ENCODE data around the gene MARCHF10.
A peak's percentile ranks its signal among the peaks of the same experiment; 100 is the strongest.

Gene MARCHF10

DNA sequence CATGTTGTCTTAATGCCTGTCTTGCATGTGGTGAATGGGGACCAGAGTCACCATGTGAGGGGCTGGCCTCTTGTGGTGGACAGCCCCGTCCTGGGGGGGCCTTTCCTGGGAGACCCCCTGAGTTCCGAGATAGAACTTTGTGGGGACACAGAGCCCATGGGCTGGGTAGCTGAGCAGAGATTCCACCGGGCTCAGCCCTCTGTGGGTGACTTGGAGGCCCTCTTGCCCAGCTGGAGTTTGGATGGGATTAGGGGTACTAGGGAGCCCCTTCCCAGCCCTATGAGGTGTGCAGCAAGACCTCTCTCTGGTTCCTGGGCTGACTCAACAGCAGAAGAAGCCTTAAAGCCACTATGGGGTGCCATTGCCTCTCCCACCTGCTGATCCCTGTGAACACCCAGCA is 142.5 kb downstream of the MARCHF10 start:
- H3K4me3 Mint-ChIP-seq = no peak overlapping the region
- ATAC-seq (ENCODE audit: low read depth) = no peak
- H3K4me1 Mint-ChIP-seq = no peaks in the 10 kb centered on the region
- H3K27me3 Mint-ChIP-seq = peaks cover 3% of the 10 kb centered on the region
- H3K27ac Mint-ChIP-seq = no peak overlapping the region
- DNase-seq (ENCODE audit: low spot score in 2 of 2) = no peak
- H3K36me3 Mint-ChIP-seq = peaks cover 1% of the 10 kb centered on the region
- peaks cover 8% of the 10 kb centered on the region for H3K9me3 Mint-ChIP-seq

GRCh38 chr17:62664336-62665120 is 143.6 kb downstream of the MARCHF10 start:
- H3K4me3 Mint-ChIP-seq = no peak overlapping the region
- peaks cover 3% of the 10 kb centered on the region for H3K27me3 Mint-ChIP-seq
- H3K36me3 Mint-ChIP-seq = peaks cover 1% of the 10 kb centered on the region
- DNase-seq (ENCODE audit: low spot score in 2 of 2) (no peak), ATAC-seq (ENCODE audit: low read depth) (no peak)
- H3K9me3 Mint-ChIP-seq = peaks cover 8% of the 10 kb centered on the region
- H3K4me1 Mint-ChIP-seq = no peaks in the 10 kb centered on the region
- H3K27ac Mint-ChIP-seq = no peak overlapping the region

DNA sequence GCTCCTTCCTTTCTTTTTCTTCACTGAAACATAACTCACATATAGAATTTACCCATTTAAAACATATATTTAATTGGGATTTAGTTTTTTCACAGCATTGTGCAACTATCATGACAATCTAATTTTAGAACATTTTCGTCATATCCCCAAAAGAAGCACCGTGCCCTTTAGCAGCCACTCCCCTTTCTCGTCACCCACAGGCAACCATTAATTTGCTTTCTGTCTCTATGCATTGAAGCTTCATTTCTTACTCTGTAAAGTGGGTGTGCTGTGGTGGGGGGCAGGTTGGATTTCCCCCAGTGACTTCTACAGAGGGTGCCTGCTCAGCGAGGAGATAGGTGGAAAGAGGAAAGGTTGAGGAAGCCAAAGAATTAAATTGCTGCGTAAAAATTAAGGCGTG is 144.8 kb downstream of the MARCHF10 start:
- Mint-ChIP-seq H3K9me3 (peaks cover 8% of the 10 kb centered on the region), H3K4me1 (no peaks in the 10 kb centered on the region), H3K27me3 (peaks cover 3% of the 10 kb centered on the region), H3K27ac (no peak overlapping the region), H3K36me3 (peaks cover 1% of the 10 kb centered on the region), H3K4me3 (no peak overlapping the region)
- no peak for ATAC-seq (ENCODE audit: low read depth)
- DNase-seq (ENCODE audit: low spot score in 2 of 2) = no peak

DNA sequence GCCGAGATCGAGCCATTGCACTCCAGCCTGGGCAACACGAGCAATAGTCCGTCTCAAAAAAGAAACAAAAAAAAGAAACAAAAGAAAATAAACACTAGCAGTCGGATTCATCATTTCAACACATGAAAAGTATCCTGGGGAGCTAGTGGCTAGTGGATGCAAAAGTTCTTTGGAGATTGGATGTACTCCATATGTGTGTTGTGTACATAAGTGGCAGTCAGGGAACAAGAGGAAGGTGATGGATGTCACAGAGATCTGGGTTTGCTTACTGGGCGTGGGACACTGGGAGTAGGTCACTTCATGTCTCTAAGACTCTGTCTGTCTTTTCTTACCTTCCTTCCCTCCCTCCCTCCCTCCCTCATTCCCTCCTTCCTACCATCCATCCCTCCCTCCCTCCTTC is 145.3 kb downstream of the MARCHF10 start:
- Mint-ChIP-seq H3K4me3 (no peak overlapping the region), H3K36me3 (peaks cover 1% of the 10 kb centered on the region), H3K27ac (no peak overlapping the region), H3K27me3 (peaks cover 3% of the 10 kb centered on the region), H3K9me3 (peaks cover 8% of the 10 kb centered on the region), H3K4me1 (no peaks in the 10 kb centered on the region)
- no peak for DNase-seq (ENCODE audit: low spot score in 2 of 2)
- ATAC-seq (ENCODE audit: low read depth) = no peak

GRCh38 chr17:62661337-62661736 is 146.8 kb downstream of the MARCHF10 start:
- no peak overlapping the region for H3K4me3 Mint-ChIP-seq
- peaks cover 8% of the 10 kb centered on the region for H3K9me3 Mint-ChIP-seq
- DNase-seq (ENCODE audit: low spot score in 2 of 2) (no peak), ATAC-seq (ENCODE audit: low read depth) (no peak)
- H3K36me3 Mint-ChIP-seq = peaks cover 1% of the 10 kb centered on the region
- no peaks in the 10 kb centered on the region for H3K4me1 Mint-ChIP-seq
- peaks cover 3% of the 10 kb centered on the region for H3K27me3 Mint-ChIP-seq
- H3K27ac Mint-ChIP-seq = no peak overlapping the region

- Mint-ChIP-seq H3K4me3 (no peak overlapping the region), H3K27me3 (peaks cover 3% of the 10 kb centered on the region), H3K9me3 (peaks cover 8% of the 10 kb centered on the region), H3K27ac (no peak overlapping the region), H3K36me3 (peaks cover 1% of the 10 kb centered on the region), H3K4me1 (no peaks in the 10 kb centered on the region)
- ATAC-seq (ENCODE audit: low read depth) = no peak
- DNase-seq (ENCODE audit: low spot score in 2 of 2) = no peak
Observed at GRCh38 chr17:62660629-62661118, 147.4 kb downstream of the MARCHF10 start.

- Mint-ChIP-seq H3K27me3 (peaks cover 2% of the 10 kb centered on the region), H3K4me3 (no peak overlapping the region), H3K9me3 (peaks cover 8% of the 10 kb centered on the region)
Observed at GRCh38 chr17:62658136-62658920, 149.8 kb downstream of the MARCHF10 start.

DNA sequence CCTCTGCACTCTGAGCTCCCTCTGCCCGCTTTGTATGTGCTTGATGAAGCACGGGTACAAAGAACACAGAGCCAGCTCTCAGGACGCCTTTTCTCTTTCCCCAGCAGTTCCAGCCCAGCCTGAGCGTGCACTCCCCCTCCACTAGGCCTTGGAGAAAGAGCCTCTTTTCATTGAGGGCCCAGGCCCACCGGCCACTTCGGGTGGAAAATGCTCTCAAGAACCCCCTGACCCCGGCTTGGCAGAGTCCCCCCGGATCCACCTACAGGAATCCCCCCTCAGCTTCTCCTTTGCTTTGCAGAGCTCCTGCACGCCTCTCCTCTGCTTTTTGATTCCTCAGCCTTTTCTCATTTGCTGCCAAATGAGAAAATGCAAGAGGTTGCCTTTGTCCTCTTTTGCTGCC is 150.4 kb downstream of the MARCHF10 start:
- Mint-ChIP-seq H3K4me1 (peaks cover 5% of the 10 kb centered on the region), H3K27me3 (peaks cover 2% of the 10 kb centered on the region), H3K27ac (no peak overlapping the region), H3K9me3 (peaks cover 7% of the 10 kb centered on the region), H3K36me3 (peaks cover 1% of the 10 kb centered on the region), H3K4me3 (no peak overlapping the region)
- DNase-seq (ENCODE audit: low spot score in 2 of 2) = no peak
- no peak for ATAC-seq (ENCODE audit: low read depth)

More at GRCh38 chr17:62658136-62658920, 149.8 kb downstream of the MARCHF10 start:
- no peak for DNase-seq (ENCODE audit: low spot score in 2 of 2)
- ATAC-seq (ENCODE audit: low read depth) = no peak
- Mint-ChIP-seq H3K27ac (no peak overlapping the region), H3K4me1 (peaks cover 4% of the 10 kb centered on the region), H3K36me3 (peaks cover 1% of the 10 kb centered on the region)

DNA sequence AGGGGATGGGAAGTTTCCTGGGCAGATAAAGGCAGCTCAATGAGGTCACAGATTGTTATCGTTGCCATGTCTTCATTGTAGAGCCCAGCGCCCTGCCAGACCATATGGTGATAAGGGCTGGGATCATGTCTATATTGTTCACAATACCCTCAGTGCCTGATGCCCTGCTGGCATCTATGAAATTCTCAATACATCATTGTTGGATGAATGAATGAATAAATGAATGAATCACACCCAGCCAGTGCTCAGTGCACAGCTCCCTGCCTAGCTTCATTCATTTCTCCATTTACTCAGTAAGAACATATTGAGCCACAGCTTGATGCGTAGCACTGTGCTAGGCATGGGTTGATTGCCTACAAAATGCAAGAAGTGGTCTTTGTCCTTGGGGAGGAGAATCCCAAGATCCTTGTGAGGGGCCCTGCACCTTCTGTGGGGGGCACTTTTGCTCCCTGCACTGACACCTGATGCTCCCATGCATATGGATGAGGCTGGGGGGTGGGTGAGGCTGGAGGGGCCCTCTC is 150.9 kb downstream of the MARCHF10 start:
- DNase-seq (ENCODE audit: low spot score in 2 of 2) (no peak), ATAC-seq (ENCODE audit: low read depth) (no peak)
- H3K36me3 Mint-ChIP-seq = peaks cover 1% of the 10 kb centered on the region
- H3K9me3 Mint-ChIP-seq = peaks cover 7% of the 10 kb centered on the region
- H3K27ac Mint-ChIP-seq = no peak overlapping the region
- H3K4me3 Mint-ChIP-seq = no peak overlapping the region
- H3K27me3 Mint-ChIP-seq = peaks cover 2% of the 10 kb centered on the region
- peaks cover 9% of the 10 kb centered on the region for H3K4me1 Mint-ChIP-seq

GRCh38 chr17:62656446-62656845 is 151.7 kb downstream of the MARCHF10 start:
- DNase-seq (ENCODE audit: low spot score in 2 of 2) = no peak
- H3K4me1 Mint-ChIP-seq = peaks cover 12% of the 10 kb centered on the region
- no peak overlapping the region for H3K4me3 Mint-ChIP-seq
- peaks cover 2% of the 10 kb centered on the region for H3K27me3 Mint-ChIP-seq
- H3K36me3 Mint-ChIP-seq = peaks cover under 1% of the 10 kb centered on the region
- no peak overlapping the region for H3K27ac Mint-ChIP-seq
- H3K9me3 Mint-ChIP-seq = peaks cover 6% of the 10 kb centered on the region
- no peak for ATAC-seq (ENCODE audit: low read depth)

DNA sequence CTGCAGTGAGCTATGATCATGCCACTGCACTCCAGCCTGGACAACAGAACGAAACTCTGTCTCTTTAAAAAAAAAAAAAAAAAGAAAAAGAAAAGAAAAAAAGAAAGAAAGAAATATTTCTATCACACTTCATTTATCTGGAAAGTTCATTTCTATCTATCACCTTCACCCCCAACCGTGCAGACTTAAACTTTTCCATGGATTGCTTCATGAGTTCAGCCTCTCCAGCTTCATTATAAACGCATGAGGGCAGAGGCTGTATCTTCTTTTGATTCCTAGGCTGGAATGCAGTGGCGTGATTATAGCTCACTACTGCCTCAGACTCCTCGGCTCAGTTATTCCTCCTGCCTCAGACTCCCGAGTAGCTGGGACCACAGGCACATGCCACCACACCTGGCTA is 152.5 kb downstream of the MARCHF10 start:
- no peaks in the 10 kb centered on the region for H3K36me3 Mint-ChIP-seq
- H3K9me3 Mint-ChIP-seq = peaks cover under 1% of the 10 kb centered on the region
- ATAC-seq (ENCODE audit: low read depth) (no peak), DNase-seq (ENCODE audit: low spot score in 2 of 2) (no peak)
- H3K27ac Mint-ChIP-seq = no peak overlapping the region
- peaks cover 2% of the 10 kb centered on the region for H3K27me3 Mint-ChIP-seq
- no peak overlapping the region for H3K4me3 Mint-ChIP-seq
- H3K4me1 Mint-ChIP-seq = peaks cover 12% of the 10 kb centered on the region

DNA sequence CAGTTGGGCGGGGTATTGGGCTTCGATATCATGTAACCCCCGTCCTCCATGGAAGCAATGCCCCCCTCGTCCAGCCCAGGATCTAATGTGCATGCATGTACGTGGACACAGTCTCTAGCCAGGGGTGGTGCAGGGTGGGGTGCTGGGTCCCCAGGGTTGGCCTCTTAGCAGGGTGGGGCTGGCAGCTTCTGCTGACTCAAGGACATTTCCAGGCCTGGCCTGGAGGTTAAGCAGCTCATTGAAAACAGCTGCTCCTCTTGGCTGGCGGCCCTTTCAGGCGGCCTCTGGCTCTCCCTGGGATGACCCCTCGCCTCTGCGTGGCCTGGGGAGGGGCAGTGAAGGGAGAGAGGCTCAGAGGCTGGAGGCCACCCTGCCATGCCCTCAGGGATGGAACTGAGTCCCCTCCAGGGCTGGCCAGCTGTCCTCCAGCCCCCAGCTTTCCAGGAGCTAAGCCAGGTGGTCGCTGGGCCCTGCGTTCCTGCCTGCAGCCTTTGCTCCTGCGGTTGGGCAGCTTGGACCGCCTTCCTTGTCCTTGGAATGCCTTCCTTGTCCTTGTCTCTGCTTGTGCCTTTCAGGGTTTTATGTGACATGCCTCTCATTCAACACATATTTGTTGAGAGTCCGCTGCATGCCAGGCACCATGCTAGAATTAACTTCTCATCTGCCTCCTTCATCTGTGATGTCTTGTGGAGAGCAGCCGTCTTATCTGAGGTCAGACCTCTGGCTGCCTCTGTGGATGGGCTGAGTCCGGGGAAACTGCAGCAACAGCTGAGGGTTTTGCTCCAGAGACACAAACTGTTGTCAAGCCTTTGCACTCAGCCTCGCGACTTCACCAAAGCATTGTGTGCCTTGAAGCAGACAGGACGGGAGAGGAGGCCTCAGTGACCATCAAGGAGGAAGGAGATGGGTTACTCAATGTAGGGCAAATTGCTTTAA is 154.0 kb downstream of the MARCHF10 start:
- no peak for ATAC-seq (ENCODE audit: low read depth)
- peak overlapping the region; percentile 56 for H3K4me3 Mint-ChIP-seq
- H3K9me3 Mint-ChIP-seq = no peaks in the 10 kb centered on the region
- H3K27me3 Mint-ChIP-seq = peaks cover 2% of the 10 kb centered on the region
- no peak for DNase-seq (ENCODE audit: low spot score in 2 of 2)
- no peak overlapping the region for H3K27ac Mint-ChIP-seq
- H3K36me3 Mint-ChIP-seq = no peaks in the 10 kb centered on the region
- H3K4me1 Mint-ChIP-seq = peaks cover 12% of the 10 kb centered on the region

DNA sequence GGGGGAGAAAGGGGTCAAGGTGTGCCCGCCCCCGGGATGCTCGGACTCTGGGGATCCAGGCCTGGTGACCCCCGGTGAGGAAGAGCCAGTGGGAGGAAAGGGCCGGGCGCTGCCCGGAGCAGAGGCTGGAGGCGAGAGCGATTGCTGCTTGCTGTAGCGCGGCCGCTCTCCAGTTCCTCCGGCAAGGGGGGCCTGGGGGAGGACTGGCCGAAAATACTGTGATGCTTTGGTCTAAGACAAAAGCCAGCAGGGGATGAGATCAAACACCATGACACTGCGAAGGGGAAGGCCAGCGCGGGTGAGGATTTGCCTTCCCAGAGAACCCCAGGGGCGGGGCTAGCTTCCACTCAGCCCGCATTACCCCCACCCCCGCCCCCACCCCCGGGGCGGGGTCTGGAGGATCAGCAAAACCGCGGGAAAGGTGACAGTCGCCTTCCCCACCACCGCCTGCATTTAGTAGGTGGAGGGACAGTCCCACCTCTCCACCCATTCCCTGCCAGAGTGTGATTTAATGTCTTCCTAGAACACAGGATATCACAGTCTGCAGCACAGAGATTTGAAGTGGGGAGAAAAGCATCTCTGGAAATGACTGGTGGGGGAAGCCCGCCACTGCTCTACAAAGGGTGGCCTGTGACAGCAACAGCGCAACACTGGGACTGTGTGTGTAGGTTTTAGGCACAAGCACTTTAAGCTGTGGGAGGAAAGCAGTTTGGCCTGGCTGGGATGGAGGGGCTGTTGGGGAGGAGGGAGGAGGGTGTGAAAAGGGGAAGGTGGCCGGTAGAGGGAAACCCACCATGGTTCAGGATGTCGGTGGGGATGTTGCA is 154.9 kb downstream of the MARCHF10 start:
- ATAC-seq (ENCODE audit: low read depth) (peak; percentile 64), DNase-seq (ENCODE audit: low spot score in 2 of 2) (peak in 1 of 2 donors; percentile 22)
- Mint-ChIP-seq H3K9me3 (no peaks in the 10 kb centered on the region), H3K27ac (peak overlapping the region; percentile 88), H3K27me3 (peaks cover 2% of the 10 kb centered on the region), H3K36me3 (no peaks in the 10 kb centered on the region), H3K4me3 (peak overlapping the region; percentile 93), H3K4me1 (peaks cover 12% of the 10 kb centered on the region)

Measured in memory B cell (primary cell).